SK-N-SH treated with all-trans-retinoic acid at 6 μM for 48 hours (cell line): ENCODE measurements around the gene MAX.

Experiments
- ATAC-seq: fragments of 200-7000 bp; cut with Tn5 transposase; 3 replicates; pipeline ENCODE4 v1.9.1; 2020; ENCODE audit warnings: mild to moderate bottlenecking, moderate library complexity
- ARNTL ChIP-seq: fragments of 450-650 bp; formaldehyde crosslinking; IDR thresholded peaks from 2 replicates; pipeline ENCODE4 v1.5.0; 2020; ENCODE audit warnings: low read depth, mild to moderate bottlenecking, moderate library complexity, borderline replicate concordance
- CREB5 ChIP-seq: fragments of 250-450 bp; sonication (Bioruptor Pico); IDR thresholded peaks from 2 replicates; pipeline ENCODE4 v1.5.1; 2020; ENCODE audit warnings: low read depth, mild to moderate bottlenecking, moderate library complexity
- CSDC2 ChIP-seq: fragments of 250-450 bp; sonication (Bioruptor Pico); IDR thresholded peaks from 2 replicates; pipeline ENCODE4 v1.5.0; 2020; ENCODE audit warnings: mild to moderate bottlenecking, moderate library complexity
- CSRNP3 ChIP-seq: fragments of 250-450 bp; sonication (Bioruptor Pico); IDR thresholded peaks from 2 replicates; pipeline ENCODE4 v1.5.1; 2021; ENCODE audit warnings: mild to moderate bottlenecking, moderate library complexity
- GLIS3 ChIP-seq: fragments of 250-450 bp; sonication (Bioruptor Pico); IDR thresholded peaks from 2 replicates; pipeline ENCODE4 v1.5.0; 2020; ENCODE audit warnings: mild to moderate bottlenecking, moderate library complexity
- ISL1 ChIP-seq: fragments of 250-450 bp; sonication (Bioruptor Pico); IDR thresholded peaks from 2 replicates; pipeline ENCODE4 v2.1.2; 2022; ENCODE audit warnings: mild to moderate bottlenecking, moderate library complexity
- OSR1 ChIP-seq: fragments of 250-450 bp; sonication (Bioruptor Pico); IDR thresholded peaks from 2 replicates; pipeline ENCODE4 v1.8.0; 2022; ENCODE audit warnings: moderate library complexity, mild to moderate bottlenecking, inconsistent platforms
- PATZ1 ChIP-seq: fragments of 250-450 bp; sonication (Bioruptor Pico); IDR thresholded peaks from 2 replicates; pipeline ENCODE4 v1.8.0; 2020; ENCODE audit warnings: mild to moderate bottlenecking, moderate library complexity, borderline replicate concordance
- PPARA ChIP-seq: fragments of 250-450 bp; sonication (Bioruptor Pico); IDR thresholded peaks from 2 replicates; pipeline ENCODE4 v1.5.0; 2020; ENCODE audit warnings: mild to moderate bottlenecking, borderline replicate concordance
- RARB ChIP-seq: fragments of 250-450 bp; sonication (Bioruptor Pico); IDR thresholded peaks from 2 replicates; pipeline ENCODE4 v1.8.0; 2021; ENCODE audit warnings: mild to moderate bottlenecking, moderate library complexity
- SNAI2 ChIP-seq: fragments of 250-450 bp; sonication (Bioruptor Pico); IDR thresholded peaks from 2 replicates; pipeline ENCODE4 v1.5.0; 2020; ENCODE audit warnings: mild to moderate bottlenecking, moderate library complexity
- TCF4 ChIP-seq: fragments of 250-450 bp; sonication (Bioruptor Pico); IDR thresholded peaks from 2 replicates; pipeline ENCODE4 v1.8.0; 2021; ENCODE audit warnings: mild to moderate bottlenecking, moderate library complexity, borderline replicate concordance
- TOX ChIP-seq: fragments of 250-450 bp; sonication (Bioruptor Pico); IDR thresholded peaks from 2 replicates; pipeline ENCODE4 v1.8.0; 2021; ENCODE audit warnings: mild to moderate bottlenecking, moderate library complexity, borderline replicate concordance
- ZC3H10 ChIP-seq: fragments of 250-450 bp; sonication (Bioruptor Pico); IDR thresholded peaks from 2 replicates; pipeline ENCODE4 v1.5.1; 2021; ENCODE audit warnings: mild to moderate bottlenecking, moderate library complexity
- ZFP3 ChIP-seq: fragments of 250-450 bp; sonication (Bioruptor Pico); IDR thresholded peaks from 2 replicates; pipeline ENCODE4 v1.5.0; 2020; ENCODE audit warnings: mild to moderate bottlenecking, moderate library complexity
- ZFP30 ChIP-seq: fragments of 450-650 bp; formaldehyde crosslinking; IDR thresholded peaks from 2 replicates; pipeline ENCODE4 v1.5.0; 2022; ENCODE audit warnings: mild to moderate bottlenecking, moderate library complexity
- ZNF565 ChIP-seq: fragments of 450-650 bp; formaldehyde crosslinking; conservative IDR thresholded peaks from 2 replicates; pipeline ENCODE4 v1.5.0; 2020; ENCODE audit warnings: low read depth, mild to moderate bottlenecking, moderate library complexity
- ZNF70 ChIP-seq: fragments of 450-650 bp; formaldehyde crosslinking; IDR thresholded peaks from 2 replicates; pipeline ENCODE4 v1.5.0; 2020; ENCODE audit warnings: mild to moderate bottlenecking, moderate library complexity
- TF ChIP-seq, protein P1 (sequence below): fragments of 250-450 bp; sonication (Bioruptor Pico); IDR thresholded peaks from 2 replicates; pipeline ENCODE4 v1.8.0; 2021; ENCODE audit warnings: low read depth, mild to moderate bottlenecking, moderate library complexity, borderline replicate concordance
- TF ChIP-seq, protein P2 (sequence below): fragments of 250-450 bp; sonication (Bioruptor Pico); IDR thresholded peaks from 2 replicates; pipeline ENCODE4 v1.5.0; 2020; ENCODE audit warnings: mild to moderate bottlenecking, moderate library complexity

Gene MAX

GRCh38 chr14:65077318-65077717, 25.0 kb downstream of the MAX start (continued):
- TF ChIP-seq, protein P1, sequence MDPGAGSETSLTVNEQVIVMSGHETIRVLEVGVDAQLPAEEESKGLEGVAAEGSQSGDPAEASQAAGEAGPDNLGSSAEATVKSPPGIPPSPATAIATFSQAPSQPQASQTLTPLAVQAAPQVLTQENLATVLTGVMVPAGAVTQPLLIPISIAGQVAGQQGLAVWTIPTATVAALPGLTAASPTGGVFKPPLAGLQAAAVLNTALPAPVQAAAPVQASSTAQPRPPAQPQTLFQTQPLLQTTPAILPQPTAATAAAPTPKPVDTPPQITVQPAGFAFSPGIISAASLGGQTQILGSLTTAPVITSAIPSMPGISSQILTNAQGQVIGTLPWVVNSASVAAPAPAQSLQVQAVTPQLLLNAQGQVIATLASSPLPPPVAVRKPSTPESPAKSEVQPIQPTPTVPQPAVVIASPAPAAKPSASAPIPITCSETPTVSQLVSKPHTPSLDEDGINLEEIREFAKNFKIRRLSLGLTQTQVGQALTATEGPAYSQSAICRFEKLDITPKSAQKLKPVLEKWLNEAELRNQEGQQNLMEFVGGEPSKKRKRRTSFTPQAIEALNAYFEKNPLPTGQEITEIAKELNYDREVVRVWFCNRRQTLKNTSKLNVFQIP (CRISPR knock-in tag): no peak
- TF ChIP-seq TCF4 (CRISPR knock-in tag) (no peak), GLIS3 (CRISPR knock-in tag) (no peak)

GRCh38 chr14:65075628-65076325, 26.5 kb downstream of the MAX start:
- ATAC-seq: no peak
- no peak for TF ChIP-seq OSR1 (CRISPR knock-in tag)
- TF ChIP-seq, protein P2, sequence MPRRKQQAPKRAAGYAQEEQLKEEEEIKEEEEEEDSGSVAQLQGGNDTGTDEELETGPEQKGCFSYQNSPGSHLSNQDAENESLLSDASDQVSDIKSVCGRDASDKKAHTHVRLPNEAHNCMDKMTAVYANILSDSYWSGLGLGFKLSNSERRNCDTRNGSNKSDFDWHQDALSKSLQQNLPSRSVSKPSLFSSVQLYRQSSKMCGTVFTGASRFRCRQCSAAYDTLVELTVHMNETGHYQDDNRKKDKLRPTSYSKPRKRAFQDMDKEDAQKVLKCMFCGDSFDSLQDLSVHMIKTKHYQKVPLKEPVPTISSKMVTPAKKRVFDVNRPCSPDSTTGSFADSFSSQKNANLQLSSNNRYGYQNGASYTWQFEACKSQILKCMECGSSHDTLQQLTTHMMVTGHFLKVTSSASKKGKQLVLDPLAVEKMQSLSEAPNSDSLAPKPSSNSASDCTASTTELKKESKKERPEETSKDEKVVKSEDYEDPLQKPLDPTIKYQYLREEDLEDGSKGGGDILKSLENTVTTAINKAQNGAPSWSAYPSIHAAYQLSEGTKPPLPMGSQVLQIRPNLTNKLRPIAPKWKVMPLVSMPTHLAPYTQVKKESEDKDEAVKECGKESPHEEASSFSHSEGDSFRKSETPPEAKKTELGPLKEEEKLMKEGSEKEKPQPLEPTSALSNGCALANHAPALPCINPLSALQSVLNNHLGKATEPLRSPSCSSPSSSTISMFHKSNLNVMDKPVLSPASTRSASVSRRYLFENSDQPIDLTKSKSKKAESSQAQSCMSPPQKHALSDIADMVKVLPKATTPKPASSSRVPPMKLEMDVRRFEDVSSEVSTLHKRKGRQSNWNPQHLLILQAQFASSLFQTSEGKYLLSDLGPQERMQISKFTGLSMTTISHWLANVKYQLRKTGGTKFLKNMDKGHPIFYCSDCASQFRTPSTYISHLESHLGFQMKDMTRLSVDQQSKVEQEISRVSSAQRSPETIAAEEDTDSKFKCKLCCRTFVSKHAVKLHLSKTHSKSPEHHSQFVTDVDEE (CRISPR knock-in tag): no peak
- no peak for TF ChIP-seq ZC3H10 (CRISPR knock-in tag)
- TF ChIP-seq ARNTL (CRISPR knock-in tag): no peak
- no peak for TF ChIP-seq RARB (CRISPR knock-in tag)
- TF ChIP-seq PATZ1 (CRISPR knock-in tag): no peak
- no peak for TF ChIP-seq ZFP3
- TF ChIP-seq TOX (CRISPR knock-in tag): no peak
- no peak for TF ChIP-seq ZNF70 (CRISPR knock-in tag)
- no peak for TF ChIP-seq CSRNP3 (CRISPR knock-in tag)
- no peak for TF ChIP-seq TCF4 (CRISPR knock-in tag)
- TF ChIP-seq ZFP30 (CRISPR knock-in tag): no peak
- no peak for TF ChIP-seq CREB5 (CRISPR knock-in tag)
- no peak for TF ChIP-seq PPARA
- TF ChIP-seq ZNF565 (CRISPR knock-in tag): no peak
- TF ChIP-seq ISL1: no peak
- TF ChIP-seq GLIS3 (CRISPR knock-in tag): no peak

DNA sequence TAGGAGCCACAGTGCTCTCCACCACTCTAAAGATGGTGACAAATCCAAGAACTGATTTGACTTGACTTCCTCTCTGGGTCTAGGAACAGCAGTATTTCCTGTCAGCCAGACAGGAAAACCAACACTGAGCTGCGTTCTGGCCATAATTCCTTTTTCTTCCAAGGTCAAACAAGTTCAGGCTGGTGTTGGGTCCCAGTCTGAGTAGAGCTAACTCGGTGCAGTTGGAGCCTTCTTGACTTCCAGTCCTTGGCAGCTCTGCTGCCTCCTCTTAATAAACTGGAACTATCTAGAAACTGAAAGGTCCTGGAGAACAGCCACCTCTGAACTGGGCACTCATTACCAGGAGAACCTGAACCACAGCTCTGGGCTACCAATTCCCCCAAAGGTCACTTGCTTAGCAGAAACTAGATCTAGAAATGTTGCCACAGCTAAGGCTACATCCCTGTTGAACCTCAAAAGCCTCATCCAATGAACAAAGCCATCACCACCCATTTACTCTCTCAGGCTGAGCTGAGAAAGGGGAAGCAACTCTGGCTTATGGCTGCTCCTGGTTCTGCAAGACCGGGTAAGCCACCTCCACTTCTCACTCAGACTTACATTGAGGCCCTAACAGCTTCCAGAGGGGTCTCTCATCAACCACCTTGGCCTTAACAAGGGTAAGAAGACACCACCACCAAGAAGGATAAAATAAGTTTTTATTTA, 27.7 kb downstream of the MAX start:
- no peak for ATAC-seq
- TF ChIP-seq ZNF70 (CRISPR knock-in tag): no peak
- TF ChIP-seq RARB (CRISPR knock-in tag): no peak
- TF ChIP-seq CSDC2 (CRISPR knock-in tag): no peak
- TF ChIP-seq CREB5 (CRISPR knock-in tag): no peak
- no peak for TF ChIP-seq ZC3H10 (CRISPR knock-in tag)
- TF ChIP-seq TOX (CRISPR knock-in tag): no peak
- no peak for TF ChIP-seq ISL1
- no peak for TF ChIP-seq SNAI2 (CRISPR knock-in tag)
- TF ChIP-seq CSRNP3 (CRISPR knock-in tag): no peak
- TF ChIP-seq PATZ1 (CRISPR knock-in tag): no peak
- TF ChIP-seq ZFP30 (CRISPR knock-in tag): no peak
